Esophagus (tissue), 2 donors: ENCODE results near the gene FUBP3. TPM values are rescaled to one million over a fixed set of nuclear protein-coding genes. Genes with fewer than 3 reads are reported as not detected.

Source experiments
- H3K27ac ChIP-seq, 2 donors: one replicate each; pipeline ENCODE4 v1.5.1; 2013; ENCODE audit warnings: low read depth in 2 of 2, mild to moderate bottlenecking in 2 of 2, inconsistent platforms in 1 of 2, low read length in 1 of 2, moderate library complexity in 1 of 2
- H3K27me3 ChIP-seq, 2 donors: one replicate each; pipeline ENCODE4 v1.6.1; 2013; ENCODE audit warnings: low read length in 2 of 2, control low read depth in 1 of 2, mild to moderate bottlenecking in 1 of 2; ENCODE audit not compliant: insufficient read depth in 2 of 2, control insufficient read depth in 1 of 2
- H3K36me3 ChIP-seq, 2 donors: one replicate each; pipeline ENCODE4 v1.6.1; 2013; ENCODE audit warnings: low read length in 1 of 2; ENCODE audit not compliant: control insufficient read depth in 2 of 2, insufficient read depth in 2 of 2
- H3K4me1 ChIP-seq, 2 donors: one replicate each; pipeline ENCODE4 v1.6.1; 2013; ENCODE audit warnings: low read length in 1 of 2; ENCODE audit not compliant: control insufficient read depth in 2 of 2, insufficient read depth in 2 of 2
- H3K4me3 ChIP-seq, 2 donors: one replicate each; pipeline ENCODE4 v1.5.1; 2013; ENCODE audit warnings: low read length in 2 of 2, mild to moderate bottlenecking in 2 of 2, low read depth in 1 of 2, moderate library complexity in 1 of 2
- H3K9me3 ChIP-seq, 2 donors: one replicate each; pipeline ENCODE4 v1.6.1; 2013; ENCODE audit warnings: mild to moderate bottlenecking in 2 of 2, low read depth in 1 of 2, low read length in 1 of 2, moderate library complexity in 1 of 2; ENCODE audit not compliant: control insufficient read depth in 2 of 2, insufficient read depth in 1 of 2
- WGBS, 2 donors: extraction: QIAGEN DNeasy Blood & Tissue Kit; methylation state at CpG; one replicate each; pipeline ENCODE4 v1.1.7; 2013; 5-methylcytosine and 5-hydroxymethylcytosine counted together
- polyA plus RNA-seq, 2 donors: library from polyadenylated mRNA; stranded (reverse); fragments of 200-250 nt; gene quantifications; one replicate each; pipeline ENCODE4 v1.2.3, GENCODE V29; 2013
- donor health status: healthy with polysubstance abuse.
- donor health status: Bipolar disorder and iron deficiency.

The FUBP3 gene
- polyA plus RNA-seq, 2 donors: 11.3 to 23.1 TPM

- H3K36me3 ChIP-seq: peaks cover 26 to 49% of the 10 kb centered on the region in 2 donors
Observed at GRCh38 chr9:130636648-130637020, 57.3 kb downstream of the FUBP3 start.

GRCh38 chr9:130638284-130639123 lies 59.1 kb downstream of the FUBP3 start:
- Histone ChIP-seq H3K4me3 (no peak overlapping the region), H3K36me3 (peaks cover 17 to 36% of the 10 kb centered on the region in 2 donors), H3K9me3 (no peaks in the 10 kb centered on the region), H3K27me3 (no peaks in the 10 kb centered on the region), H3K27ac (no peak overlapping the region), H3K4me1 (no peaks in the 10 kb centered on the region)
- 86 to 87% methylated on average over 37 of the region's 37 CpGs for WGBS, 2 donors

More at GRCh38 chr9:130636648-130637020, 57.3 kb downstream of the FUBP3 start:
- H3K27ac ChIP-seq: no peak overlapping the region
- H3K4me3 ChIP-seq: no peak overlapping the region
- 81 to 88% methylated on average over 9 of the region's 9 CpGs for WGBS, 2 donors
- no peaks in the 10 kb centered on the region for H3K4me1 ChIP-seq
- H3K9me3 ChIP-seq: no peaks in the 10 kb centered on the region
- no peaks in the 10 kb centered on the region for H3K27me3 ChIP-seq

- Histone ChIP-seq H3K4me3 (no peak overlapping the region), H3K4me1 (no peaks in the 10 kb centered on the region), H3K9me3 (no peaks in the 10 kb centered on the region), H3K36me3 (peaks cover 10 to 28% of the 10 kb centered on the region in 2 donors), H3K27me3 (no peaks in the 10 kb centered on the region), H3K27ac (no peak overlapping the region)
- 74 to 76% methylated on average over 20 of the region's 20 CpGs for WGBS, 2 donors
Observed at GRCh38 chr9:130639124-130639765, 59.9 kb downstream of the FUBP3 start.

GRCh38 chr9:130639866-130640555 lies 60.6 kb downstream of the FUBP3 start:
- Histone ChIP-seq H3K27me3 (no peaks in the 10 kb centered on the region), H3K4me3 (no peak overlapping the region), H3K27ac (no peak overlapping the region), H3K4me1 (no peaks in the 10 kb centered on the region), H3K36me3 (peaks cover 8 to 22% of the 10 kb centered on the region in 2 donors), H3K9me3 (no peaks in the 10 kb centered on the region)
- WGBS, 2 donors: 95 to 96% methylated on average over 17 of the region's 17 CpGs

- no peak overlapping the region for H3K27ac ChIP-seq
- H3K9me3 ChIP-seq: no peaks in the 10 kb centered on the region
- no peaks in the 10 kb centered on the region for H3K4me1 ChIP-seq
- 70 to 79% methylated on average over 7 of the region's 7 CpGs for WGBS, 2 donors
- H3K4me3 ChIP-seq: no peak overlapping the region
- peaks cover 5 to 18% of the 10 kb centered on the region in 2 donors for H3K36me3 ChIP-seq
- no peaks in the 10 kb centered on the region for H3K27me3 ChIP-seq
Observed at GRCh38 chr9:130640681-130641080, 61.3 kb downstream of the FUBP3 start.

GRCh38 chr9:130642926-130643325 lies 63.5 kb downstream of the FUBP3 start:
- Histone ChIP-seq H3K27ac (no peak overlapping the region), H3K9me3 (no peaks in the 10 kb centered on the region), H3K36me3 (peaks cover 0 to 8% of the 10 kb centered on the region in 2 donors), H3K27me3 (no peaks in the 10 kb centered on the region), H3K4me1 (no peaks in the 10 kb centered on the region), H3K4me3 (no peak overlapping the region)
- 69 to 72% methylated on average over 8 of the region's 8 CpGs for WGBS, 2 donors

- no peak overlapping the region for H3K4me3 ChIP-seq
- no peaks in the 10 kb centered on the region for H3K4me1 ChIP-seq
- no peak overlapping the region for H3K27ac ChIP-seq
- no peaks in the 10 kb centered on the region for H3K36me3 ChIP-seq
- peaks cover 0 to 2% of the 10 kb centered on the region in 2 donors for H3K9me3 ChIP-seq
- WGBS, 2 donors: 79 to 80% methylated on average over 15 of the region's 15 CpGs
- peaks cover 0 to 7% of the 10 kb centered on the region in 2 donors for H3K27me3 ChIP-seq
Observed at GRCh38 chr9:130651221-130651620, 71.8 kb downstream of the FUBP3 start.

GRCh38 chr9:130651752-130652151 lies 72.4 kb downstream of the FUBP3 start:
- H3K36me3 ChIP-seq: no peaks in the 10 kb centered on the region
- H3K27me3 ChIP-seq: peaks cover 0 to 8% of the 10 kb centered on the region in 2 donors
- 94% methylated on average over 18 of the region's 18 CpGs for WGBS, 2 donors
- H3K9me3 ChIP-seq: peaks cover 0 to 5% of the 10 kb centered on the region in 2 donors
- H3K27ac ChIP-seq: no peak overlapping the region
- H3K4me1 ChIP-seq: no peaks in the 10 kb centered on the region
- H3K4me3 ChIP-seq: no peak overlapping the region

- Histone ChIP-seq H3K9me3 (peaks cover 0 to 12% of the 10 kb centered on the region in 2 donors), H3K4me1 (peaks cover 0 to under 1% of the 10 kb centered on the region in 2 donors), H3K27ac (no peak overlapping the region), H3K4me3 (no peak overlapping the region), H3K36me3 (no peaks in the 10 kb centered on the region), H3K27me3 (peaks cover 0 to 28% of the 10 kb centered on the region in 2 donors)
- 78 to 81% methylated on average over 6 of the region's 6 CpGs for WGBS, 2 donors
Observed at GRCh38 chr9:130654879-130655278, 75.5 kb downstream of the FUBP3 start.
